Measurements from ENCODE around the gene CFAP410. TPM values are rescaled to one million over a fixed set of nuclear protein-coding genes. Genes with fewer than 3 reads are reported as not detected.

The CFAP410 gene
- total RNA-seq, 6 experiments from 2014 or later: 6.9 to 15.4 (median 13.1) TPM

GRCh38 chr21:44381874-44382273, 42.7 kb upstream of the CFAP410 start:
- TF ChIP-seq CTCF (IDR thresholded peaks at IDR 0.05) (no peak), POLR2A (IDR thresholded peaks at IDR 0.05) (no peak)
- no peak for ATAC-seq
- H3K4me1 ChIP-seq: no peaks in the 10 kb centered on the region

DNA sequence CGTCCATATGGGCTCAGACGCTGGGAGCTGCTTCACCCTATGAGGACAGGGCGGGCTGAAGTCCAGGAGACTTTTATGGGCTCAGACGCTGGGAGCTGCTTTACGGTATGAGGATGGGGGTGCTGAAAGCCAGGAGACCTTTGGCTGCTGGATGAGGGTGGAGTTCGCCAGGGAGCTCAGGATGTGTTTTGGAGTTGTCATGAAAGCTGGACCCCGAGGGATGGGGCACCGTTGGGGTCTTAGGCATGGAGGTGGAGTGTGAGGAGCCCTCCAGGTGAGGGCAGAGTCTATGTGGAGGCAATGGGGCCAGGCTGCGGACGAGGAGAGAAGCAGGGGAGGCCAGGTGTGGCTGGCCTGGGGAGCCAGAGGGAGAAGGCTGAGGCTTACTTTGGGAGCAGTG, 41.7 kb upstream of the CFAP410 start:
- TF ChIP-seq POLR2A (IDR thresholded peaks at IDR 0.05) (no peak), CTCF (IDR thresholded peaks at IDR 0.05) (no peak)
- intact Hi-C loops (cut with DNase I): no loop called here
- H3K27ac ChIP-seq: no peak overlapping the region
- no peaks in the 10 kb centered on the region for H3K27me3 ChIP-seq
- 83% methylated on average over 6 of the region's 10 CpGs for WGBS (ENCODE audit: insufficient coverage, low coverage, low lambda C conversion rate, missing lambda C conversion rate)
- no peaks in the 10 kb centered on the region for H3K36me3 ChIP-seq
- H3K4me3 ChIP-seq: no peak overlapping the region
- ATAC-seq (no peak), DNase-seq (peak in 1 of 3 donors; percentile 39)
- H3K9me3 ChIP-seq: peaks cover 0 to 8% (median 0%) of the 10 kb centered on the region in 4 donors
- no peaks in the 10 kb centered on the region for H3K4me1 ChIP-seq

More at GRCh38 chr21:44381874-44382273, 42.7 kb upstream of the CFAP410 start:
- H3K4me3 ChIP-seq: no peak overlapping the region
- H3K9me3 ChIP-seq: peaks cover 0 to 8% (median 0%) of the 10 kb centered on the region in 4 donors
- no peaks in the 10 kb centered on the region for H3K36me3 ChIP-seq
- no peak for DNase-seq
- H3K27ac ChIP-seq: no peak overlapping the region
- intact Hi-C loops (cut with DNase I): no loop called here
- no peaks in the 10 kb centered on the region for H3K27me3 ChIP-seq

GRCh38 chr21:44379991-44380865, 41.0 kb upstream of the CFAP410 start:
- no peak for ATAC-seq
- H3K27ac ChIP-seq: no peak overlapping the region
- H3K4me3 ChIP-seq: no peak overlapping the region
- DNase-seq: peak in 2 of 3 donors; percentile 6 to 22
- no peaks in the 10 kb centered on the region for H3K4me1 ChIP-seq
- peaks cover 0 to 1% (median 0%) of the 10 kb centered on the region in 4 donors for H3K9me3 ChIP-seq
- H3K36me3 ChIP-seq: no peaks in the 10 kb centered on the region
- intact Hi-C loops (cut with DNase I): no loop called here
- TF ChIP-seq POLR2A (IDR thresholded peaks at IDR 0.05): no peak
- TF ChIP-seq CTCF (IDR thresholded peaks at IDR 0.05): no peak
- WGBS (ENCODE audit: insufficient coverage, low coverage, low lambda C conversion rate, missing lambda C conversion rate): 77% methylated on average over 3 of the region's 31 CpGs
- H3K27me3 ChIP-seq: no peaks in the 10 kb centered on the region

- ATAC-seq (no peak), DNase-seq (peak in 1 of 3 donors; percentile 28)
- intact Hi-C loops (cut with DNase I): no loop called here
- Histone ChIP-seq H3K36me3 (no peaks in the 10 kb centered on the region), H3K27me3 (no peaks in the 10 kb centered on the region), H3K9me3 (no peaks in the 10 kb centered on the region), H3K4me3 (no peak overlapping the region), H3K27ac (no peak overlapping the region), H3K4me1 (no peaks in the 10 kb centered on the region)
- TF ChIP-seq CTCF (IDR thresholded peaks at IDR 0.05): no peak
- WGBS (ENCODE audit: insufficient coverage, low coverage, low lambda C conversion rate, missing lambda C conversion rate): 100% methylated on average over 2 of the region's 5 CpGs
These were observed 40.3 kb upstream of the CFAP410 start for GRCh38 chr21:44379515-44379848.
